ENCODE data around the gene CCKAR. TPM values are rescaled to one million over a fixed set of nuclear protein-coding genes. Genes with fewer than 3 reads are reported as not detected.
A peak's percentile ranks its signal among the peaks of the same experiment; 100 is the strongest.

CCKAR gene
- total RNA-seq, 2 experiments from 2014 or later, result not detected

DNA sequence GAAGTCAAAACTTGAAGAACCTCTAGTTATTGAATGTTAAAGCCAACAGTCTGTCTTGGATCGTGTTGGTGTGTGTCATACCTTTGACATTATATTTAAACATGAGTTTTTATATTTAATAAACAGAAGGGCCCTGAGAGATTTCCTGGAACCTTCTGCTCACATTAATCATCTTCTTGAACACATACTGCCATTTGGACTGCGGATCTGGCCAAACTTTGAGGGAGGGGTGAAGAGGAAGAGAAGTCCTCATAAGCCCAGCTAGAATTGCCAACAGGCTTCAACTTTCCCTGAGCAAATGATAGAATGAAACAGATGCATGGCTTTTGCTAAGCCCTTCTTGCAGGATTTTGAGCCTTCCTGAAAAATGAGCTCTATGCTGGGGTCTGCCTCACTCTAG, 27.4 kb downstream of the CCKAR start:
- no peak overlapping the region for H3K27ac Mint-ChIP-seq
- H3K4me1 Mint-ChIP-seq, result peaks cover 10% of the 10 kb centered on the region
- peaks cover 2% of the 10 kb centered on the region for H3K9me3 Mint-ChIP-seq (ENCODE audit: low read depth)
- H3K27me3 Mint-ChIP-seq, result peaks cover 2% of the 10 kb centered on the region
- no peak overlapping the region for H3K4me3 Mint-ChIP-seq
- ATAC-seq (no peak), DNase-seq (no peak)
- no peaks in the 10 kb centered on the region for H3K36me3 Mint-ChIP-seq
- CTCF ChIA-PET, result interaction anchor here (1.2 to 1.4 kb wide), 2 partner anchors 9 to 541 kb away, joined by 3 to 4 read pairs; no protein-coding TSS in a partner anchor

- Mint-ChIP-seq H3K36me3 (no peaks in the 10 kb centered on the region), H3K9me3 (ENCODE audit: low read depth) (peaks cover 2% of the 10 kb centered on the region), H3K27ac (no peak overlapping the region), H3K4me1 (peaks cover 12% of the 10 kb centered on the region), H3K4me3 (no peak overlapping the region), H3K27me3 (peaks cover 2% of the 10 kb centered on the region)
- DNase-seq (peak; percentile 33), ATAC-seq (no peak)
- CTCF ChIA-PET, result interaction anchor here (1.2 to 3.1 kb wide), 3 partner anchors 23 to 547 kb away, joined by 3 to 13 read pairs (median 6); no protein-coding TSS in a partner anchor
Observed at GRCh38 chr4:26459756-26460530, 30.3 kb downstream of the CCKAR start.

- DNase-seq, result peak; percentile 30
Observed at GRCh38 chr4:26459054-26459755, 31.1 kb downstream of the CCKAR start.

GRCh38 chr4:26458157-26458561, 32.1 kb downstream of the CCKAR start:
- Mint-ChIP-seq H3K27ac (no peak overlapping the region), H3K36me3 (no peaks in the 10 kb centered on the region), H3K9me3 (ENCODE audit: low read depth) (no peaks in the 10 kb centered on the region), H3K27me3 (peaks cover 2% of the 10 kb centered on the region), H3K4me3 (no peak overlapping the region), H3K4me1 (peaks cover 12% of the 10 kb centered on the region)
- no peak for ATAC-seq
- no peak for DNase-seq
- CTCF ChIA-PET, result interaction anchor here (1.1 to 3.1 kb wide), 3 partner anchors 21 to 549 kb away, joined by 3 to 13 read pairs (median 5); partner anchors contain the start of gene TBC1D19

More at GRCh38 chr4:26459054-26459755, 31.1 kb downstream of the CCKAR start:
- Mint-ChIP-seq H3K4me3 (no peak overlapping the region), H3K4me1 (peaks cover 12% of the 10 kb centered on the region), H3K9me3 (ENCODE audit: low read depth) (peaks cover 2% of the 10 kb centered on the region), H3K27ac (no peak overlapping the region), H3K36me3 (no peaks in the 10 kb centered on the region), H3K27me3 (peaks cover 2% of the 10 kb centered on the region)
- CTCF ChIA-PET, result interaction anchor here (1.1 to 3.1 kb wide), 3 partner anchors 20 to 548 kb away, joined by 3 to 13 read pairs (median 5); partner anchors contain the start of gene TBC1D19
- peak; percentile 51 for ATAC-seq

DNA sequence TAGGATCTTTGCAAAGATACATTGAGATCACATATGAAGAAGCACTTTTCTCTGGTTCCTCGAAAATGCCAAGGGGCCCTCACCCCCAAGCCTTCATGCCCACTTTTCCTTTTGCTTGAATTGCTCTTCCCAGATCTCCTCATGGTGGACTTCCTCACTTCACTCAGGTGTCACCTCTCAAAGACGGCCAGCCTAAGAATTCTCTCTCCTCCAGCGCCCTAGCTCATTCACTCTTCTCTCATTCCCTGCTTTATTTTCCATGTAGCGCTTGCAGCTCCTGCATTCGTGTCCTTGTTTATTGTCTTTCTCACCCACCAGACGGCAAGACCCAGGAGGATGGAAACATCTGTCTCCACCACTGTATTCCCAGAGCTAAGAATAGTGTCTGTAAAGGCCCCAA, 32.9 kb downstream of the CCKAR start:
- Mint-ChIP-seq H3K27ac (no peak overlapping the region), H3K9me3 (ENCODE audit: low read depth) (no peaks in the 10 kb centered on the region), H3K27me3 (peaks cover 2% of the 10 kb centered on the region), H3K4me3 (no peak overlapping the region), H3K36me3 (no peaks in the 10 kb centered on the region), H3K4me1 (peaks cover 12% of the 10 kb centered on the region)
- DNase-seq (no peak), ATAC-seq (no peak)
- CTCF ChIA-PET, result interaction anchor here (3.1 kb wide), 1 partner anchor 549 kb away, joined by 13 read pairs; no protein-coding TSS in a partner anchor

- Mint-ChIP-seq H3K4me1 (peaks cover 12% of the 10 kb centered on the region), H3K27ac (no peak overlapping the region), H3K4me3 (no peak overlapping the region), H3K27me3 (peaks cover 2% of the 10 kb centered on the region), H3K36me3 (no peaks in the 10 kb centered on the region), H3K9me3 (ENCODE audit: low read depth) (no peaks in the 10 kb centered on the region)
- ATAC-seq (no peak), DNase-seq (no peak)
- CTCF ChIA-PET, result no interaction called here
Observed at GRCh38 chr4:26455571-26455970, 34.7 kb downstream of the CCKAR start.

DNA sequence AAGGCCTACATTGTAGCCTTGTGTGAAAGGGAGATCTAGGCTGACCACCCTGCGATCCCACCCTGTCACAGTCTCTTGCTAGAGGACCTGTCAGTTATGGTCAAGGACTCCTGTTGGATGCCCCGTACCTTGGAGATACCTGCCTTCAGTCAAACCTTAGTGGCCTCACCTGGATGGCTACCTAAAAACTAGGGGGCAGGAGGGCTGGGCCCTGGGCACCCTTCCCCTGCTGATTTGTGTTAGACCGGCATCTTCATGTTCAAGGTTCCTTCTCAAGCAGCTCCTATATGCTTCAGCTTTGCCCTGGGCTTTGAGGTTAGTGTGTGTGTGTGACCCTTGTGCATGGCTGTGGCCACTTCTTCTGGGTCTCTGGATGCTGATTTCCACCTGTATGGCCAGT, 35.3 kb downstream of the CCKAR start:
- no peaks in the 10 kb centered on the region for H3K36me3 Mint-ChIP-seq
- CTCF ChIA-PET, result no interaction called here
- H3K4me3 Mint-ChIP-seq, result no peak overlapping the region
- peaks cover 7% of the 10 kb centered on the region for H3K27me3 Mint-ChIP-seq
- H3K9me3 Mint-ChIP-seq (ENCODE audit: low read depth), result no peaks in the 10 kb centered on the region
- ATAC-seq (no peak), DNase-seq (no peak)
- no peak overlapping the region for H3K27ac Mint-ChIP-seq
- H3K4me1 Mint-ChIP-seq, result peaks cover 12% of the 10 kb centered on the region

GRCh38 chr4:26452565-26453531, 37.4 kb downstream of the CCKAR start:
- Mint-ChIP-seq H3K9me3 (ENCODE audit: low read depth) (no peaks in the 10 kb centered on the region), H3K4me1 (peaks cover 2% of the 10 kb centered on the region), H3K27ac (no peak overlapping the region), H3K27me3 (peaks cover 16% of the 10 kb centered on the region), H3K4me3 (no peak overlapping the region), H3K36me3 (no peaks in the 10 kb centered on the region)
- DNase-seq (no peak), ATAC-seq (no peak)
- CTCF ChIA-PET, result interaction anchor here (0.8 to 1.5 kb wide), 2 partner anchors 9 to 465 kb away, joined by 3 to 4 read pairs; no protein-coding TSS in a partner anchor

- DNase-seq (no peak), ATAC-seq (no peak)
- H3K9me3 Mint-ChIP-seq (ENCODE audit: low read depth), result no peaks in the 10 kb centered on the region
- CTCF ChIA-PET, result no interaction called here
- H3K4me1 Mint-ChIP-seq, result no peaks in the 10 kb centered on the region
- no peak overlapping the region for H3K27ac Mint-ChIP-seq
- H3K36me3 Mint-ChIP-seq, result no peaks in the 10 kb centered on the region
- no peak overlapping the region for H3K4me3 Mint-ChIP-seq
- H3K27me3 Mint-ChIP-seq, result peaks cover 23% of the 10 kb centered on the region
Observed at GRCh38 chr4:26451597-26451996, 38.7 kb downstream of the CCKAR start.

- H3K27me3 Mint-ChIP-seq, result peaks cover 28% of the 10 kb centered on the region
- no peak overlapping the region for H3K4me3 Mint-ChIP-seq
- ATAC-seq (no peak), DNase-seq (no peak)
- no peaks in the 10 kb centered on the region for H3K9me3 Mint-ChIP-seq (ENCODE audit: low read depth)
- no peak overlapping the region for H3K27ac Mint-ChIP-seq
- CTCF ChIA-PET, result no interaction called here
- H3K4me1 Mint-ChIP-seq, result no peaks in the 10 kb centered on the region
- no peaks in the 10 kb centered on the region for H3K36me3 Mint-ChIP-seq
Observed at GRCh38 chr4:26450418-26450817, 39.9 kb downstream of the CCKAR start.

DNA sequence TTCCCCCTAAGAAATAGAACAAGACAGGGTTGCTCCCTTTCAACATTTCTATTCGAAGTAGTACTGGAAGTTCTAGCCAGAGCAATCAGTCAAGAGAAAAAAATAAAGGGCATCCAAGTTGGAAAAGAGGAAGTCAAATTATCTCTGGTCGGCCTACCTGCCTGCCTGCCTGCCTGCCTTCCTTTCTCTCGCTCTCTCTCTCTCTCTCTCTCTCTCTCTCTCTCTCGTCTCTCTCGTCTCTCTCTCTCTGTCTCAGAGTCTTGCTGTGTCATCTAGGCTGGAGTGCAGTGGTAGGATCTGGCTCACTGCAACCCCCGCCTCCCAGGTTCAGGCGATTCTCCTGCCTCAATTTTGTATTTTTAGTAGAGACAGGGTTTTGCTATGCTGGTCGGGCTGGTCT, 42.9 kb downstream of the CCKAR start:
- CTCF ChIA-PET, result no interaction called here
- peaks cover 10% of the 10 kb centered on the region for H3K36me3 Mint-ChIP-seq
- H3K27ac Mint-ChIP-seq, result no peak overlapping the region
- DNase-seq, result no peak
- H3K4me3 Mint-ChIP-seq, result no peak overlapping the region
- no peaks in the 10 kb centered on the region for H3K4me1 Mint-ChIP-seq
- H3K27me3 Mint-ChIP-seq, result peaks cover 30% of the 10 kb centered on the region
- ATAC-seq, result no peak
- no peaks in the 10 kb centered on the region for H3K9me3 Mint-ChIP-seq (ENCODE audit: low read depth)

- Mint-ChIP-seq H3K36me3 (peaks cover 13% of the 10 kb centered on the region), H3K27ac (no peak overlapping the region), H3K4me3 (no peak overlapping the region), H3K4me1 (no peaks in the 10 kb centered on the region), H3K27me3 (peaks cover 8% of the 10 kb centered on the region), H3K9me3 (ENCODE audit: low read depth) (no peaks in the 10 kb centered on the region)
- CTCF ChIA-PET, result no interaction called here
- ATAC-seq (no peak), DNase-seq (no peak)
Observed at GRCh38 chr4:26441771-26442170, 48.5 kb downstream of the CCKAR start.

GRCh38 chr4:26441102-26441501, 49.2 kb downstream of the CCKAR start:
- no peaks in the 10 kb centered on the region for H3K4me1 Mint-ChIP-seq
- H3K4me3 Mint-ChIP-seq, result no peak overlapping the region
- peaks cover 13% of the 10 kb centered on the region for H3K36me3 Mint-ChIP-seq
- H3K9me3 Mint-ChIP-seq (ENCODE audit: low read depth), result no peaks in the 10 kb centered on the region
- no peak overlapping the region for H3K27ac Mint-ChIP-seq
- ATAC-seq (no peak), DNase-seq (no peak)
- peaks cover 2% of the 10 kb centered on the region for H3K27me3 Mint-ChIP-seq
- CTCF ChIA-PET, result no interaction called here
